Activated CD4-positive, alpha-beta T cell treated with anti-CD3 and anti-CD28 coated beads, Interleukin-2, amount 10 ng/mL, durations not matched to agents 24 days and 14 days (primary cell): ENCODE data around the gene MIS18BP1. TPM values are rescaled to one million over a fixed set of nuclear protein-coding genes. Genes with fewer than 3 reads are reported as not detected.
"Not testable (repeated sequence)": the region's sequence is repeated elsewhere in the genome, so short reads cannot be mapped to it uniquely, and the experiment has no call there.

Source experiments
- DNase-seq: peaks from one replicate; pipeline ENCODE4 v3.0.0; 2022
- H3K27ac Mint-ChIP-seq: one replicate; pipeline ENCODE4 v1.8.0; 2022; ENCODE audit warnings: mild to moderate bottlenecking, mixed read lengths
- H3K27me3 Mint-ChIP-seq: one replicate; pipeline ENCODE4 v1.8.0; 2022; ENCODE audit warnings: mixed read lengths
- H3K36me3 Mint-ChIP-seq: one replicate; pipeline ENCODE4 v1.8.0; 2022; ENCODE audit warnings: low read depth, mild to moderate bottlenecking, mixed read lengths
- H3K4me1 Mint-ChIP-seq: one replicate; pipeline ENCODE4 v1.8.0; 2021; ENCODE audit warnings: mixed read lengths
- H3K4me3 Mint-ChIP-seq: one replicate; pipeline ENCODE4 v1.8.0; 2022; ENCODE audit warnings: mild to moderate bottlenecking, moderate library complexity, mixed read lengths
- H3K9me3 Mint-ChIP-seq: one replicate; pipeline ENCODE4 v1.8.0; 2021; ENCODE audit warnings: mixed read lengths
- intact Hi-C: fragments of 100-400 bp; cut with micrococcal nuclease; formaldehyde crosslinking; loops from one replicate; pipeline ENCODE4 v1.15.1; 2023
- total RNA-seq: library from RNA; stranded (reverse); gene quantifications from 2 replicates; pipeline ENCODE4 v1.2.3, GENCODE V29; 2022

MIS18BP1 gene
- 58.9 and 67.1 TPM in 2 replicates for total RNA-seq

DNA sequence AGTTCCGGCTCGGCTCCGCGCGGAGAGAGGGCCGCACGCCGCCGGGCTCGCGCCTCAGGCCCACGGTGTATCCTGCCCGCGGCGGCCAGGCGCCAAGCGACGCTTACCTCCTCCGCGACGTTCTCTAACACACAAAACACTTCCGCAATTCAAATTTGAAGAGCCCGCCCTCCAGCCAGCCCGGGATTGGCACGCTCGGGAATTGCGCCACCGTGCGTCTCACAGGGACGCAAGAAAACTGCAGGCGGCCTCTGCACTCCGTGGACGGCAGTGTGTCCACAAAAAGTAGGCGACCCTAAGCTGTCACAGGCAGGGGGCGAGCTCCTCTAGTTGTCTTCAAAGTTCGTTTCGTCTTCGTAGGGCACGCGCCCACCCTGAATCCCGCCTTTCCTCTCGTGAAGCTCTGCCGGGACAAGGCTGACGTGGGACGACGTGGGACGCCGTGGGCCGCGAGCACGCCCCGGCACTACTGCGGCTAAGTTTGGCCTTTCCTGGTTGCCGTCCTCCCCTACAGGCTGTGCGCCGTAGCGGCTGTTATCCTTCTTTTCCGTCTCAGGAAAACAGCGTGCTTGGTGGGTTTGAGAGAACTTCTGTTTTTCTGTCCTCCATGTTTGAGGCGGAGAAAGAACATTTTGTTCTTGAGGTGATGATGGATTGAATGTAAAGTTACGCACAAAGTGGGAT is at the start of gene MIS18BP1:
TSS of gene MIS18BP1 (minus strand) at position 133 of the 684 bp plus-strand sequence. CDS start 5,916 bp downstream, outside the sequence.
- Mint-ChIP-seq H3K27me3 (peaks cover 2% of the 10 kb centered on the region), H3K36me3 (peaks cover 5% of the 10 kb centered on the region), H3K4me1 (peaks cover 24% of the 10 kb centered on the region), H3K9me3 (peaks cover 10% of the 10 kb centered on the region), H3K27ac (peak within 1 kb of the TSS; percentile 99), H3K4me3 (peak within 1 kb of the TSS; percentile 96)
- peak; percentile 98 for DNase-seq
- intact Hi-C loops, result loop anchor here (1.0 to 10.0 kb wide), 6 partner anchors 16 to 356 kb away; partner anchors contain the start of genes FANCM, KLHL28 and PRPF39

DNA sequence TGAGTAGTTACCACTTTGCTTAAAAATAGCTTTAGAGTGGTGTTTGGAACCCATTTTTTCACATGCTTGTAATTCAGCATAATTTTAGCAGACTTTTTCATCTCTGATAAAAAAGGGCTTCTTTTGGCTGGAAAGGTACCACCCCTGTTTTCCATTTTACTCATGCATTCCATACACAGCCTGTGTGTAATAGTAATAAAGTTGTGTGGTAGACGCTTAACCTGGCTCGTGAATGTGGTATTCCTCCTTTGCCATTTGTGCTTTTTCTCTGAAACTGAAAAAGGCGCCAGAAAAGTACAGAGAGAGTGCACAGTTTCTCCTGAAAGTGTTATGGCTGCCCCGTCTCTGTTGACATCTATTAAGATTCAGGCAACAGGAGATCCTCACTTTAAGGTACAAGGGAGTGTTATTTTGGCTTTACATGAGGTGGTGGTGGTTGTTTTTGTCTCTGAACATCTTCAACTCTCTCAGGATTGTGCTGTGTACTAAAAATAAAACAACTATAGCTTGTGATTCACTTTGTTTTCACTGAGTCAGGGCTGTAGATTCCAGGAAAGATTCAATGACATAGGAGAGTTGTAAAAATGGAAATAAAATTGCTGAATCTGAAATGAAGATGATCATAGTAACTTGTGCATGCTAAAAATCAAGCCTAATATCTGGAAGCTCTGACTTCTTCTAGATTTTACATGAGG is 45.6 kb upstream of the MIS18BP1 start:
- peaks cover 6% of the 10 kb centered on the region for H3K9me3 Mint-ChIP-seq
- intact Hi-C loops, result no loop called here
- peaks cover 3% of the 10 kb centered on the region for H3K4me1 Mint-ChIP-seq
- no peak overlapping the region for H3K4me3 Mint-ChIP-seq
- no peak for DNase-seq
- peak overlapping the region; percentile 64 for H3K27ac Mint-ChIP-seq
- H3K27me3 Mint-ChIP-seq, result no peaks in the 10 kb centered on the region
- no peaks in the 10 kb centered on the region for H3K36me3 Mint-ChIP-seq

DNA sequence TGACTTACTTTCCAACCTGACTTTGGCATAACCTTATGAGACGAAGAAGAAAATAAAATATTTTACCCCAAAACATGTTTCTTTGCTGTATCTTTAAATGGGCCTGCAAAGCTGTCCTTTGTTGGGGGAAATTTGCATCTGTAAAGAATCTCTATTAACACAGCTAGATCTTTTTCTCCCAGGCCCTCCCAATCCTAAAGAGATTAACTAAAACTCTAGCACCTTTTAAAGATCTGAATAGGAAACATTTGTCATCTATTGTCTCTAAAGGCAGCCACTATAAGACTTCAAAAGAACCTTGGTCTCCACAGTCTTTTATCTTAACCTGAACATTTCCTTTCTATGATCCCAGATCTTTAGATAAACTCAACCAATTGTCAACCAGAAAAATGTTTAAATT is 41.8 kb upstream of the MIS18BP1 start:
- H3K4me3 Mint-ChIP-seq, intact Hi-C loops, H3K27ac Mint-ChIP-seq, H3K36me3 Mint-ChIP-seq, H3K27me3 Mint-ChIP-seq, H3K4me1 Mint-ChIP-seq, DNase-seq: not testable (repeated sequence)
- H3K9me3 Mint-ChIP-seq, result peaks cover 18% of the 10 kb centered on the region

DNA sequence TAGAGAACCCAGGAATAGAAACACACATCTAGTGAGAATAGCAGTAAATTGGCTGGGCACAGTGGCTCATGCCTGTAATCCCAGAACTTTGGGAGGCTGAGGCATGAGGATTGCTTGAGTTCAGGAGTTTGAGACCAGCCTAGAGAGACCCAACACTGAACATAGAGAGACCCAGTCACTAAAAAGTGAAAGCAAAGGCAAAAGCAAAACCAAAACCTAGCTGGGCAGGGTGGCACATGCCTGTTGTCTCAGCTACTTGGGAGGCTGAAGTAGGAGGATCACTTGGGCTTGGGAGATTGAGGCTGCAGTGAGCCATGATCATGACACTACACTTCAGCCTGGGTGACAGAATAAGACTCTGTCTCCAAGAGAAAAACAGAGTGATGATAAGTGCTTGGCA is 37.5 kb upstream of the MIS18BP1 start:
- Mint-ChIP-seq H3K4me1 (peaks cover 6% of the 10 kb centered on the region), H3K36me3 (no peaks in the 10 kb centered on the region), H3K4me3 (no peak overlapping the region), H3K9me3 (peaks cover 18% of the 10 kb centered on the region), H3K27ac (peak overlapping the region; percentile 23), H3K27me3 (no peaks in the 10 kb centered on the region)
- intact Hi-C loops, result no loop called here
- peak; percentile 63 for DNase-seq

DNA sequence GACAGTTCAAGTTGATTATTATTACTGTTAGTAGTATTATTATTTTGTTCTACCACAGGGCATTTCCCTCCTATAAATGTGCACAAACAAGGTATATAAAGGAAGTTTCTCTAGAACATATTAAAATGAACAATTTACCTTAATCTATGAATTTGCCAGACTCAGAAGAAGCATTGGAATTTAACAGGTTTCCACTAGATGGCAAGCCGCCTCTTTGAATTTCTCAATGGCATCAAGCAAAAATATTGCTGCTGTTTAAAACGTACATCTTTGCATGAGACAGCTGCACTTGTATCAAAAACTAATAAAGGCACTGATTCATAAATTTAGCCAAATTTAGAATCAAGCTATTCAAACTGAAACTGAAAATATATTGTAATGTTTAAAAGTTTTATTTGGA is 34.6 kb upstream of the MIS18BP1 start:
- H3K27ac Mint-ChIP-seq, result no peak overlapping the region
- intact Hi-C loops, result no loop called here
- H3K4me3 Mint-ChIP-seq, result no peak overlapping the region
- H3K36me3 Mint-ChIP-seq, result no peaks in the 10 kb centered on the region
- DNase-seq, result no peak
- H3K27me3 Mint-ChIP-seq, result no peaks in the 10 kb centered on the region
- peaks cover 11% of the 10 kb centered on the region for H3K9me3 Mint-ChIP-seq
- peaks cover 6% of the 10 kb centered on the region for H3K4me1 Mint-ChIP-seq

DNA sequence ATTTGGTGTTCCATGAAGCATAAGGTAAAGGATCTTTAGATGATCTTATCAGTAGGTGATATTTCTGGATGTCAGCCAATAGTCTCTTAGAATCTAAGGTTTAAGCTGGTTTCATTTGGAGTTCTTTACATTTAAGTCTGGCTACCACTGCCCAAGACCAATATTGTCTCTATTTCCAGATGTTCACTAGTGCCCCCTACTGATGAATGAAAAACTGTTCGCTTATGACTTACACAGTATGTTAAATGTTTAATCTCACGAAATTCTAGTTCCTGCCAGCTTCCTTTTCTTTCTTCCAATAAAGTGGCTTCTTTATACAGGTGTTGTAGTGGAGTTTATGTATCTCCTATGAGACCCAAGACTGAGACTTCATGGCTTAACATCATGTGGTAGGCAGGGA is 31.8 kb upstream of the MIS18BP1 start:
- no peaks in the 10 kb centered on the region for H3K4me1 Mint-ChIP-seq
- H3K36me3 Mint-ChIP-seq, result no peaks in the 10 kb centered on the region
- H3K9me3 Mint-ChIP-seq, result peaks cover 9% of the 10 kb centered on the region
- H3K27me3 Mint-ChIP-seq, result no peaks in the 10 kb centered on the region
- DNase-seq, result no peak
- H3K27ac Mint-ChIP-seq, result no peak overlapping the region
- no peak overlapping the region for H3K4me3 Mint-ChIP-seq
- intact Hi-C loops, result no loop called here

DNA sequence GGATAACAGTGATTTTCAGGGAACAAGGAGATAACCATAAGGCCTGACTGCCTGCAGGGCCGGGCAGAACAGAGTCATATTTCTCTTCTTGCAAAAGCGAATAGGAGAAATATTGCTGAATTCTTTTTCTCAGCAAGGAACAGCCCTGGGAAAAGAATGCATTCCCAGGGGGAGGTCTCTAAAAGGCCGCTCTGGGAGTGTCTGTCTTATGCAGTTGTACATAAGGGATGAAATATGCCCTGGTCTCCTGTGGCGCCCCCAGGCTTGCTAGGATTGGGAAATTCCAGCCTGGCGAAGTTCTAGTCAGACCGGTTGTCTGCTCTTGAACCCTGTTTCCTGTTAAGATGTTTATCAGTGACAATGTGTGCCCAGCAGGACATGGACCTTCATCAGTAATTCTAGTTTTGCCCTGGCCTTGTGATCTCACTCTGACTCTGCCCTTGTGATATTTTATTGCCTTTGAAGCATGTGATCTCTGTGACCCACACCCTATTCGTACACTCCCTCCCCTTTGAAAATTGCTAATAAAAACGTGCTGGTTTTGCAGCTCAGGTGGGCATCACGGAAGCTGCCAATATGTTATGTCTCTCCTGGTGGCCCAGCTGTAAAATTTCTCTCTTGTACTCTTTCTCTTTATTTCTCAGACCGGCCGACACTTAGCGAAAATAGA is 28.9 kb upstream of the MIS18BP1 start:
- H3K4me1 Mint-ChIP-seq, DNase-seq, H3K36me3 Mint-ChIP-seq, intact Hi-C loops, H3K9me3 Mint-ChIP-seq, H3K4me3 Mint-ChIP-seq, H3K27ac Mint-ChIP-seq, H3K27me3 Mint-ChIP-seq: not testable (repeated sequence)

DNA sequence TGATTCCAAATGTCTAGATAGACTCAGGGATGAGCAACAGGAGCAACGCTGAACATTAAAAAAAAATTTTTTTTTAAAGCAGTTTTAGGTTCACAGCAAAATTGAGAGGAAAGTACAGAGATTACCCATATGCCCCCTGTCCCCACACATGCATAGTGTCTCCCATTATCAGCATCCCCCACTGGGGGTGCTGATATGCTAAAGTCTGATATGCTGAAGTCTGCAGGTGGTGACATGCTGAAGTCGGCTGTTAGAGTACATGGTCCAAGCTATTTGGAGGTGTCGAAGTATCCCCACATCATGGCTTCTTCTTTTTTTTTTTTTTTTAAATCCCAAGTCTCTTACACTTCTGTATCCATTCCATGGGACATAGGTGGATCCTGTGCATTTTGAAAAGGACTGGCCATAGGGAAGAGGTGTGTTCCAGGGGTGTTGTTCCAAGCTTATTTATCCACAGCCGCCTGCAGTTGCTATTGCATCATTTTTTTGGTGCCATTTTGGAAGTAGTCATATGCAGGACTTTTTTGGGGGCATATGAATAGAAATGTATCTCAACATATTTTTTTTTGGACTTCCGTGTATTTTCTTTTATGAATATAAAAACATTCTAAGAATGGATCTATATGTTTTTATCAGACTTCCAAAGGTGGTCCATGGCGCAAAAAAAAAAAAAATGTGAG is 19.0 kb upstream of the MIS18BP1 start:
- Mint-ChIP-seq H3K27ac (no peak overlapping the region), H3K9me3 (no peaks in the 10 kb centered on the region), H3K36me3 (no peaks in the 10 kb centered on the region), H3K4me3 (no peak overlapping the region), H3K27me3 (peaks cover 4% of the 10 kb centered on the region), H3K4me1 (peaks cover 5% of the 10 kb centered on the region)
- no peak for DNase-seq
- intact Hi-C loops, result no loop called here

DNA sequence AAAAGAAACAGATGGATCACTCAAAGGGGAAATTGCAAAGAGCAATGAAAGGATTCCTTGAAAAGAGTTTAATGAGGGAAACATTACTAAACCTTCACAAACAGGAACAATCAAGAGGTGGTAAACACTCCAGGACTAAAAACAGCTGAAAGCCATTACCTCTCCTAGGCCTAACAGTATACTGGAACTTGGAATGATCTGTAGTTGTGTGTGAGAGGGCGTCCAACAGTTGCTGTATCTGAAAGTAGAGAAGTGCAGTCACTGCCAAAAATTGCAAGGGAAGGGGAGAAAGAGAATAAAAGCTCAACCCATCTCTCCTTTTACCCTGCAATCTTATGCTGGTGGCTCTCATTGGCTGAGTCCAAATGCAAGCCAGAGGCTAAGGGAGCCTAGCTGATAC is 17.0 kb upstream of the MIS18BP1 start:
- intact Hi-C loops, result no loop called here
- DNase-seq, result no peak
- H3K9me3 Mint-ChIP-seq, result no peaks in the 10 kb centered on the region
- H3K36me3 Mint-ChIP-seq, result no peaks in the 10 kb centered on the region
- no peak overlapping the region for H3K27ac Mint-ChIP-seq
- H3K27me3 Mint-ChIP-seq, result peaks cover 2% of the 10 kb centered on the region
- H3K4me3 Mint-ChIP-seq, result no peak overlapping the region
- H3K4me1 Mint-ChIP-seq, result peaks cover 5% of the 10 kb centered on the region

DNA sequence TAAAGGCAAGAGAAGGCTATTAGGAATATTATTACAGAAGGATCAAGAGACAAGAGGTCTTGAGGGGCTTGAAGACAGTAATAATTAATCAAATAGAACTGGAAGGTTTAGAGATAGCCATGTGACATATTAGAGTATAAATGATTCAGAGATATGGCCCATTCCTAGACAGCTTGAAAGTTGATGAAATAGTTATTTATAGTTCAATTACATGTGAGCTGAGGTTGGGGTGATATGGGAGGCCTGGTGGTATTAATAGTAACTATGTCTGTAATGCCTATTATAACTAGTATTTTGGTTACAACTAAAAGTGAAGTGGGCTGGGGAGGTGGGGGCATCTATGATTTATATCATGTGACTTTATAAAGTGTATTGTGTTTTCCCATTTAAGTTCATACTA is 14.1 kb upstream of the MIS18BP1 start:
- intact Hi-C loops, result loop anchor here (5.0 kb wide), 1 partner anchor 370 kb away; a partner anchor contains a TSS
- H3K27me3 Mint-ChIP-seq, result peaks cover 15% of the 10 kb centered on the region
- H3K9me3 Mint-ChIP-seq, result no peaks in the 10 kb centered on the region
- H3K4me1 Mint-ChIP-seq, result peaks cover 5% of the 10 kb centered on the region
- H3K27ac Mint-ChIP-seq, result no peak overlapping the region
- no peak overlapping the region for H3K4me3 Mint-ChIP-seq
- no peak for DNase-seq
- no peaks in the 10 kb centered on the region for H3K36me3 Mint-ChIP-seq

DNA sequence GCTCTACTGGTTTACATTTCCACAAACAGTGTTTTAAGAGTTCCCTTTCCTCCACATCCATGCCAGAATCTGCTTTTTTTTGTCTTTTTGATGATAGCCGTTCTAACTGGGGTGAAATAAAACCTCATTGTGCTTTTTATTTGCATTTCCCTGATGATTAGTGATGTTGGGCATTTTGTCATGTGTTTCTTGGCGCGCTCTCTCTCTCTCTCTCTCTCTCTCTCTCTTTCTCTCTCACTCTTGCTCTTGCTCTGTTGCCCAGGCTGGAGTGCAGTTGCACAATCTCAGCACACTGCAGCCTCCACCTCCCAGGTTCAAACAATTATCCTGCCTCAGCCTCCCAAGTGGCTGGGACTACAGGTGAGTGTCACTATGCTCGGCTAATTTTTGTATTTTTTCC is 9.6 kb upstream of the MIS18BP1 start:
- H3K9me3 Mint-ChIP-seq, result peaks cover 34% of the 10 kb centered on the region
- intact Hi-C loops, result no loop called here
- H3K27ac Mint-ChIP-seq, result no peak overlapping the region
- no peaks in the 10 kb centered on the region for H3K4me1 Mint-ChIP-seq
- H3K27me3 Mint-ChIP-seq, result peaks cover 14% of the 10 kb centered on the region
- H3K4me3 Mint-ChIP-seq, result no peak overlapping the region
- peaks cover 9% of the 10 kb centered on the region for H3K36me3 Mint-ChIP-seq
- DNase-seq, result no peak

DNA sequence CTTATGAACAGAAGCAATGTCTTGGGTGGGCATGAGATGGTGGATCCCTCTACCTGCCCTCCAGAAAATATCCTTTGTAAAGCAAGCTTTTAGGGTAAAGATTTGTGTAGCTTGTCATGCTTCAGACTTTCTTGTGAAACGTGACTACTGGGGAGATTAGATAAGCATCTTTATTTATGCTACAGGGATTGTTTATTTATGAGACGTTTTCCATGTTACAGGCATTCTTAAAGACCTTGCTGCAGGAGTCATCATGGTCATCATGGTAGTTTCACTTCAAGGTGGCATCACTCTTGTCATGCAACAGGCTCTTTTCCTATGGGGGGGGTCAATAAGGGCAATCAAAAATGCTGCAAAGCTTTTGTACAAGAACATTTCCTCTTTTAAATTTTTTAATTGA is 8.2 kb upstream of the MIS18BP1 start:
- no peak for DNase-seq
- intact Hi-C loops, result no loop called here
- Mint-ChIP-seq H3K36me3 (peaks cover 9% of the 10 kb centered on the region), H3K4me3 (no peak overlapping the region), H3K27me3 (peaks cover 16% of the 10 kb centered on the region), H3K27ac (no peak overlapping the region), H3K4me1 (no peaks in the 10 kb centered on the region), H3K9me3 (peaks cover 38% of the 10 kb centered on the region)

DNA sequence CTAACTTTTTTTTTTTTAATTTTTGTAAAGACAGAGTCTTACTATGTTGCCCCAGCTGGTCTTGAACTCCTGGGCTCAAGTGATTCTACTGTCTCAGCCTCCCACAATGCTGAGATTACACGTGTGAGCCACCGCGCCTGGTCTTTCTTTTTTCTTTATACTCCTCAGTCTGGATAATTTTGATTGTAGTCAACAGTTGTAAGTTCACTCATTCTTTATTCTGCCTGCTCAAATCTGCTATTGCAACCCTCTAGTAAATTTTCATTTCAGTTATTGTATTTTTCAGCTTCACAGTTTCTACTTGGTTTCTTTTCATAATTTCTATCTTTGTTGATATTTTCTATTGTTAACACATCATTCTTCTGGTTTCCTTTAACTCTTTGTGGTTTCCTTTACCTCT is 5.8 kb upstream of the MIS18BP1 start:
- Mint-ChIP-seq H3K27ac (no peak overlapping the region), H3K4me3 (no peak overlapping the region), H3K27me3 (peaks cover 12% of the 10 kb centered on the region), H3K9me3 (peaks cover 38% of the 10 kb centered on the region), H3K4me1 (peaks cover 6% of the 10 kb centered on the region), H3K36me3 (peaks cover 9% of the 10 kb centered on the region)
- DNase-seq, result no peak
- intact Hi-C loops, result loop anchor here (10.0 kb wide), 1 partner anchor 54 kb away; no protein-coding TSS in a partner anchor
